Cerebellar nuclear complex (tissue), 1 donor: ENCODE data around the gene PARD3.

ENCODE experiments used
- DNase-seq, 2 experiments: peaks; one replicate each; lab custom pipeline; 2025; lab: John Stamatoyannopoulos, UW

PARD3 gene

DNA sequence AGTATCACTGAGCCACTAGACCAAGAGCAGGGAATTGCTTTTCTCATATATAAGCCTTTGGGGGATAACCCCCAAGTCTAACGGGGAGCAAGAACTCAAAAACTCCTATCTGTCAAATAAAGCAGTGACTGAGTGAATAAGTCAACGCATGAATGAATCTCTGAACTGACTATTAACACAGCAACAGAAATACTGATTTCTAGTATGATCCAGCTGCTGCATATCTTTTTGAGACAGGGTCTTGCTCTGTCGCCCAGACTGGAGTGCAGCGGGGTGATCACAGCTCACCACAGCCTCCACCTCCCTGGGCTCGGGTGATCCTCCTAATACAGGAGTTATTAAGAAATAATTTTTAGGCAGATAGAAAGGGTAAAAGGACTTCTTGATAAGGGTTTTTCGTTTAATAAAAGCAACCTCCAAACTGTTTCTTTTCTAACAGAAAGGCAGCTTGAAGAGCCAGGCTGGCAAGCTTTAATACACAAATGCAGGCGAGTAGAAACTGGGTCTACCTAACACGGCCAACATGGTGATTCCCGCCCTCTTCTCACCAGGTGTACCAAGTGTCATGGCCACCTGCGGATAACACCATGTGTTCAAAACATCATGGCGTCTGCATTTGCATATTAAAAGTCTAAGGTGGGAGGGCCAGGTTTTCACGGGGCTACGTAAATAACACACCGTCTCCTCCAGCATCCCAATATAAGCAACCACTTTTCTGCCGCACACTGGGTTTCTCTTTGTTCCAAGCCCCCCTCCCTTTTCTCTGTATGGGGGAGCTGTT is 631.9 kb downstream of the PARD3 start:
- no peak for DNase-seq

- DNase-seq: no peak
These were observed 633.4 kb downstream of the PARD3 start for GRCh38 chr10:34181553-34182300.

- DNase-seq: no peak
These were observed 634.3 kb downstream of the PARD3 start for GRCh38 chr10:34180749-34181148.

GRCh38 chr10:34179280-34179679 is 635.8 kb downstream of the PARD3 start:
- DNase-seq: no peak

- no peak for DNase-seq
These were observed 636.3 kb downstream of the PARD3 start for GRCh38 chr10:34178756-34179155.

- DNase-seq: no peak
These were observed 636.9 kb downstream of the PARD3 start for GRCh38 chr10:34178196-34178595.

- no peak for DNase-seq
These were observed 637.7 kb downstream of the PARD3 start for GRCh38 chr10:34177445-34177844.

GRCh38 chr10:34176351-34176750 is 638.7 kb downstream of the PARD3 start:
- DNase-seq: no peak

DNA sequence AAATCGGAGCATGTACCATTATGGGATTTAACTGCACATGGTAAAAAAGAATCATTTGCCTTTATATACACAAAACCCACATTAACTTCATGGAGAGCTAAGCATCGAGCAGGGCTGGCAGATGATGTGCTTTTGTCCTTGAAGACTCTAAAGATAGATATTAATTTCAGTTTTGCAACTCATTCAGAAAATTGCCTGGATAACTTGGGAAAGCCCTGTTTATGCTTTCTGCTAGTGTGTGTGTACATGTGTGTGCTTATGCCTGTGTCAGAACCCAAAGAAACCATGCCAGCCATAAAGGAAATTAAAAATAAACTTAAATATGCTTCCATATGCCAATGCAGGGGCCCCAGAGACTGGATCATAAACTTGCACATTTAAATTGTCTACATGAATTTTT is 640.0 kb downstream of the PARD3 start:
- DNase-seq: no peak

- no peak for DNase-seq
These were observed 642.1 kb downstream of the PARD3 start for GRCh38 chr10:34172936-34173533.

- DNase-seq: no peak
These were observed 643.1 kb downstream of the PARD3 start for GRCh38 chr10:34171957-34172527.

DNA sequence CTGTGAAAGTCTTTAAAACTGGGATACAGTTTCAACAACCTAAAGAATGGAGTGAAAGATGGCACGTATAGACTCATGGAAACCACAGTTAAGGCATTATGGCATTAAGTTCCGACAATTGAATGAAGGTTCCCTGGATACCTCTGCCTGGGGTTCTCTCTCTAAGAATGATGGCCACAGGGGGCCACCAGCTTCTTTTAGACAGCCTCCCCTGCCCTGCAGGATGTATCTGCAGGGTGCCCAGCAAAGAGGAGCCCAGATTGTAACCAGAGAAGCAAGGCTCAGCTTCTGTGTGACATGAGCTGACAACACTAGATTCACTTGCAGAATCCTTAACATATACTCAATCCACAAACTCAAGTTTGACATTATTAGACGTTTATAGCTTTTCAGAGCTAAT is 645.4 kb downstream of the PARD3 start:
- no peak for DNase-seq

DNA sequence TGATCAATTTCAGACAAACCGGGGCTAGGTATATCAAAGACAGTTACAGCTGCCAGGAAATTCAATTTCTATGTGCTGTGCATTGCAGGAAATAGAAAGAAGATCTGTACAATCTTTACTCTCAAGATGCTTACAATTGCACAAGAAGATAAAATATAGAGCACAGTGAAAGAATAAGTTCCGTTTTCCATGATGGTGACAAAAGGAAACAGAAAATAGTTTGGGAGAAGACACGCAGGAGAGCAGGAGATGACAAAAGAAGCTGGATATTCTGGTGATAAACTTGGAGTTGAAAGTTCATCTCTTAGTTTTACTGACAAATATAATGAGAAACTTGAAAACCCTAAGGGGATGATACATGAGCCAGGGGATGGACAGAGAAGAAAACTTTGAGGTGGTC is 646.0 kb downstream of the PARD3 start:
- no peak for DNase-seq

DNA sequence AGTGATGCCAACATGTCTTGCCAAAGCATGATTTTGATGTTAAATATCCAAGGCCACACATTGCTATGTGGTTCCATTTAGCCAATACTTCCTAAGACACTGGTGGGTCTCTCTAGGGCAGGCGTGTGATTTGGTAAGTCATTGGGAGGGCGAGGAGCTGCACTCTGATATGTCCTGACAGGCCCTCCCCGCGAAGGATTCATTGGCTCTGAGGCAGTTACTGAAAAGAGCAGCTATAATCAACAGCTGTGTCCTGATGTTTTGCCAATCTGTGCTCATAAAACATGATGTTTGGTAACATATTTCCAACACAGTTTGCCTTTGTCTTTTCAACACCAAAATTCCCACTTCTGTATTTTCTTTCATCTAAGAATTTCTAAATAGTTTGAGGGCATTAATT is 646.7 kb downstream of the PARD3 start:
- DNase-seq: no peak

GRCh38 chr10:34166823-34167222 is 648.3 kb downstream of the PARD3 start:
- DNase-seq: no peak

DNA sequence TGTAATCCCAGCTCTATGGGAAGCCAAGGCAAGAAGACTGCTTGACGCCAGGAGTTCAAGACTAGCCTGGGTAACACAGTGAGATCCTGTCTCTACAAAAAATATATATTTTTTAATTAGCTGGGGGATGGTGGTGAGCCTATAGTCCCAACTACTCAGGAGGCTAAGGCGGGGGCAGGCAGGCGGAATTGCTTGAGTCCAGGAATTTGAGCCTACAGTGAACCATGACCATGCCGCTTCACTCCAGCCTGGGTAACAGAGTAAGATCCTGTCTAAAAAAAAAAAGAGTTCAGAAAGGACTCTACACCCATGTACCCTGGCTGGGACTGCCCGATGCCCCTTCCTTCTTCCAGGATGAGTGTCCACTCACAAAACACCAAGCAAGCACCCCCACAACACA is 648.7 kb downstream of the PARD3 start:
- DNase-seq: no peak

GRCh38 chr10:34164029-34164428 is 651.1 kb downstream of the PARD3 start:
- DNase-seq: no peak

DNA sequence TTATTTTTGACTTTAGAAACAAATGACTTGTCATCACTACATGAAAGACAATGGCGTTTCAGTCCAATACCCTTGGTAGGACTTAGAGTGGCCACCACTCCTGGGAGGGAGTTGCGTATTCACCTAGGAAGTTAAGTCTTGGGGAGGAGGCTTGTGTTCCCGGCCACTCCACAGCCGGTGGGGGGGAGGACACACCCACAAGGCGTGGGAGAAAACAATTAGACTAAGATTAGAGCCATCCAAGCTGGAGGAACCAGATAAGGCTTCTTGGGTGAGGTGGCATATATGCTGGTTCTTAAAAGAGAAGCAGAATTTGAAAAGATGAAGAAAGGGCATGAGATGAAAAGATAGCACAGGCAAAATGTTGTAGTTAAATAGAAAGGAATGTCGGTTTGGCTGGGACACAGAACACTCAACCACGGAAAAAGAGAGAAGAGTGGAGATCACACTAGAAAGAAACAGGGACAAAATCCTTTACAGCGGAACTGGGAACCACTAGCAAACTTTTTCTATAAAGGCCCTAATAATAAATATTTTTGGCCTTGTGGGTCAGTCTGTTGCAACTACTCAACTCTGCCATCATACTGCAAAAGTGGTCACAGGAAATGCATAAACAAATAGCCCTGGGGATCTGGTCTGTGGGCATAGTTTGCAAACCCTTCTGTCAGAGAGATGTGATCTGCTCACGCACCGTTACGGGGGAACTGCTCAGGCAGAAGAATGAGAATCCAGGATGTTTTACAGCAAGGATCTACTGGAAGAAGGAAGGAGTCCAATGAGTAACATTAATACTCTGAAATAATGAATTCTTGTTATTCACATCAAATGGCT is 651.8 kb downstream of the PARD3 start:
- no peak for DNase-seq

GRCh38 chr10:34161777-34162370 is 653.2 kb downstream of the PARD3 start:
- no peak for DNase-seq

GRCh38 chr10:34160595-34160994 is 654.5 kb downstream of the PARD3 start:
- no peak for DNase-seq

- no peak for DNase-seq
These were observed 657.6 kb downstream of the PARD3 start for GRCh38 chr10:34157501-34157900.
